ENCODE measurements around the gene RAB22A. TPM values are rescaled to one million over a fixed set of nuclear protein-coding genes. Genes with fewer than 3 reads are reported as not detected.

RAB22A gene
- total RNA-seq, 1 experiment from 2014 or later, result 9.9 TPM

GRCh38 chr20:58390659-58391035 is 81.1 kb downstream of the RAB22A start:
- ChIA-PET RAD21 (ENCODE audit: low non-redundant PET in 1 of 2, low total read pairs in 2 of 2, uncharacterized antibody in 2 of 2, unreplicated experiment in 2 of 2) (no interaction called here), POLR2A (no interaction called here), CTCF (no interaction called here)
- Histone ChIP-seq H3K4me2 (ENCODE audit: low read length) (peak overlapping the region; percentile 96), H3K4me3 (replicated peaks in 1 of 2; ENCODE audit: low read depth in 1 of 2, low read length in 2 of 2) (peak overlapping the region; percentile 88 to 92), H3K79me2 (ENCODE audit: insufficient read depth, low read length) (peaks cover 65% of the 10 kb centered on the region), H3K27me3 (ENCODE audit: insufficient read depth, low read length) (no peaks in the 10 kb centered on the region), H3K27ac (ENCODE audit: low read depth, low read length) (no peak overlapping the region), H2AFZ (ENCODE audit: low read depth, low read length, poor library complexity, severe bottlenecking) (no peak overlapping the region), H3K9me3 (ENCODE audit: control insufficient read depth in 1 of 2, insufficient read depth in 1 of 2, low read depth in 1 of 2, low read length in 2 of 2) (no peaks in the 10 kb centered on the region), H3K9me2 (ENCODE audit: insufficient read depth) (no peaks in the 10 kb centered on the region), H3K36me3 (ENCODE audit: control insufficient read depth in 1 of 2, insufficient read depth in 2 of 2, low read length in 2 of 2) (peaks cover 11 to 17% of the 10 kb centered on the region in 2 experiments; a peak in 3 of 4 replicates), H3K4me1 (ENCODE audit: control insufficient read depth in 1 of 2, insufficient read depth in 2 of 2, low read length in 2 of 2) (peaks cover 14 to 15% of the 10 kb centered on the region in 2 experiments), H3K9ac (ENCODE audit: low read length) (peak overlapping the region; percentile 90), H4K20me1 (ENCODE audit: insufficient read depth) (peaks cover 4% of the 10 kb centered on the region; the same call in 1 of the 2 replicates)
- DNase-seq (ENCODE audit: low read depth, low spot score) (no peak), ATAC-seq (no peak)
- TF ChIP-seq YY1 (IDR thresholded peaks at IDR 0.05; ENCODE audit: extremely low read depth, insufficient replicate concordance, low read depth, low read length), result no peak
- no peak for TF ChIP-seq MAX (IDR thresholded peaks at IDR 0.05)
- TF ChIP-seq CEBPB (IDR thresholded peaks at IDR 0.05; ENCODE audit: low read depth), result no peak
- no peak for TF ChIP-seq POLR2AphosphoS5 (IDR thresholded peaks at IDR 0.05; ENCODE audit: low read depth, low read length)
- TF ChIP-seq ATF3 (IDR thresholded peaks at IDR 0.05), result no peak
- TF ChIP-seq EGR1 (IDR thresholded peaks at IDR 0.05; ENCODE audit: low read depth), result no peak
- no peak for TF ChIP-seq SIN3A (IDR thresholded peaks at IDR 0.05; ENCODE audit: low read depth)
- TF ChIP-seq FOSL1 (IDR thresholded peaks at IDR 0.05; ENCODE audit: low read depth), result no peak
- TF ChIP-seq TCF7L2 (IDR thresholded peaks at IDR 0.05; ENCODE audit: borderline replicate concordance, extremely low read depth, insufficient read depth, insufficient read length), result no peak
- no peak for TF ChIP-seq SRF (IDR thresholded peaks at IDR 0.05; ENCODE audit: low read depth)
- no peak for TF ChIP-seq POLR2A (IDR thresholded peaks at IDR 0.05; ENCODE audit: borderline replicate concordance, extremely low read depth, insufficient read depth, insufficient read length)
- no peak for TF ChIP-seq ZFX (IDR thresholded peaks at IDR 0.05)
- TF ChIP-seq REST (IDR thresholded peaks at IDR 0.05; ENCODE audit: low read depth), result no peak
- intact Hi-C loops (cut with micrococcal nuclease), result no loop called here
- BruUV-seq (replicated peaks), result TSS peak; percentile 51

Measured in HCT116 (cell line).